OCI-LY7 (cell line): Measurements from ENCODE around the gene HMGXB4. TPM values are rescaled to one million over a fixed set of nuclear protein-coding genes. Genes with fewer than 3 reads are reported as not detected.

Experiments used
- BruUV-seq: library from RNA; stranded (reverse); fragments of 400-500 nt; replicated peaks from 2 replicates; lab custom pipeline; 2021; lab: Mats Ljungman, UMichigan
- CTCF ChIA-PET: fragments of 300-600 bp; sonication (Branson Sonifier 250); formaldehyde crosslinking; loops from one replicate; lab custom pipeline; 2022; ENCODE audit warnings: antibody characterized with exemption; ENCODE audit not compliant: unreplicated experiment; lab: Charles Lee
- POLR2A ChIA-PET: fragments of 300-600 bp; sonication (Branson Sonifier 250); formaldehyde crosslinking; loops from one replicate; lab custom pipeline; 2022; ENCODE audit warnings: antibody characterized with exemption; lab: Charles Lee
- DNase-seq: peaks from one replicate; pipeline ENCODE4 v3.0.0-alpha.2; 2015; ENCODE audit warnings: low spot score
- H2AFZ ChIP-seq: fragments of 200-600 bp; sonication (generic), shearing (Covaris generic); 2 replicates; pipeline ENCODE4 v1.6.1; 2014; ENCODE audit warnings: mild to moderate bottlenecking, antibody characterized with exemption, low read length, moderate library complexity
- H3K27ac ChIP-seq: fragments of 200-600 bp; sonication (generic); 2 replicates; pipeline ENCODE4 v1.5.1; 2014; ENCODE audit warnings: mixed run types, low read depth, mild to moderate bottlenecking, moderate library complexity, low read length, inconsistent platforms; ENCODE audit not compliant: poor library complexity, severe bottlenecking
- H3K36me3 ChIP-seq: fragments of 200-600 bp; sonication (generic); 2 replicates; pipeline ENCODE4 v1.6.1; 2014; ENCODE audit warnings: mild to moderate bottlenecking, antibody characterized with exemption, low read length, moderate library complexity, mixed read lengths; ENCODE audit not compliant: insufficient read depth
- H3K4me1 ChIP-seq: fragments of 200-600 bp; sonication (generic); 2 replicates; pipeline ENCODE4 v1.5.1; 2014; ENCODE audit warnings: mild to moderate bottlenecking, low read length; ENCODE audit not compliant: insufficient read depth, poor library complexity, severe bottlenecking
- H3K4me2 ChIP-seq: fragments of 200-600 bp; sonication (generic); 2 replicates; pipeline ENCODE4 v1.6.1; 2014; ENCODE audit warnings: mild to moderate bottlenecking, low read length
- H3K4me3 ChIP-seq: fragments of 200-600 bp; sonication (generic); 2 replicates; pipeline ENCODE4 v1.5.1; 2014; ENCODE audit warnings: mild to moderate bottlenecking, low read depth, low read length; ENCODE audit not compliant: poor library complexity, severe bottlenecking
- H3K79me2 ChIP-seq: fragments of 200-600 bp; sonication (generic); 2 replicates; pipeline ENCODE4 v1.6.1; 2016; ENCODE audit warnings: low read depth, mild to moderate bottlenecking, low read length, moderate library complexity, mixed read lengths; ENCODE audit not compliant: insufficient read depth
- H3K9me2 ChIP-seq: fragments of 200-600 bp; sonication (generic); 2 replicates; pipeline ENCODE4 v1.6.1; 2016; ENCODE audit warnings: mild to moderate bottlenecking, low read length, mixed read lengths; ENCODE audit not compliant: insufficient read depth
- H3K9me3 ChIP-seq: fragments of 200-600 bp; sonication (generic); 2 replicates; pipeline ENCODE4 v1.6.1; 2014; ENCODE audit warnings: mild to moderate bottlenecking, mixed run types, low read length, mixed read lengths
- H4K20me1 ChIP-seq: fragments of 200-600 bp; sonication (generic); 2 replicates; pipeline ENCODE4 v1.6.1; 2014; ENCODE audit warnings: mild to moderate bottlenecking, antibody characterized with exemption, low read length, moderate library complexity, mixed read lengths; ENCODE audit not compliant: insufficient read depth
- CTCF ChIP-seq: fragments of 200-600 bp; sonication (generic); conservative IDR thresholded peaks from 2 replicates; pipeline ENCODE4 v1.5.1; 2014; ENCODE audit warnings: mild to moderate bottlenecking, antibody characterized with exemption, low read length, moderate library complexity, mixed read lengths
- EZH2phosphoT487 ChIP-seq: fragments of 200-600 bp; sonication (generic); IDR thresholded peaks from 2 replicates; pipeline ENCODE4 v1.6.1; 2018; ENCODE audit warnings: low read depth, borderline replicate concordance, mild to moderate bottlenecking, mixed run types, antibody characterized with exemption, low read length, moderate library complexity, mixed read lengths
- intact Hi-C: fragments of 100-400 bp; cut with micrococcal nuclease; formaldehyde crosslinking; loops from one replicate; pipeline ENCODE4 v1.10.0; 2022; ENCODE audit not compliant: unreplicated experiment
- total RNA-seq, 2 experiments: library from RNA; depleted of rRNA in 1 of 2; stranded (reverse); fragments of >200 nt in 1 of 2; shearing (Covaris generic) in 1 of 2; gene quantifications; 2 replicates each; pipeline ENCODE4 v1.2.3, GENCODE V29; 2014 to 2022

The HMGXB4 gene
- total RNA-seq, 2 experiments from 2014 or later, result 25.2 to 46.9 TPM

GRCh38 chr22:35324067-35324466 lies 66.8 kb downstream of the HMGXB4 start:
- no peak overlapping the region for H3K27ac ChIP-seq
- CTCF ChIA-PET, result no interaction called here
- H3K9me2 ChIP-seq, result no peaks in the 10 kb centered on the region
- H4K20me1 ChIP-seq, result no peaks in the 10 kb centered on the region
- BruUV-seq, result no TSS peak
- POLR2A ChIA-PET, result interaction anchor here (0.5 to 0.7 kb wide), 2 partner anchors 9 to 56 kb away, joined by 3 to 7 read pairs; no protein-coding TSS in a partner anchor
- intact Hi-C loops, result no loop called here
- no peaks in the 10 kb centered on the region for H3K4me1 ChIP-seq
- H3K4me2 ChIP-seq, result no peak overlapping the region
- DNase-seq, result no peak
- peaks cover 11% of the 10 kb centered on the region; the same call in 1 of the 2 replicates for H3K36me3 ChIP-seq
- TF ChIP-seq CTCF, result no peak
- TF ChIP-seq EZH2phosphoT487, result no peak
- H3K9me3 ChIP-seq, result no peaks in the 10 kb centered on the region
- no peak overlapping the region for H2AFZ ChIP-seq
- H3K4me3 ChIP-seq, result no peak overlapping the region
- H3K79me2 ChIP-seq, result no peaks in the 10 kb centered on the region

GRCh38 chr22:35324762-35325161 lies 67.5 kb downstream of the HMGXB4 start:
- H3K36me3 ChIP-seq, result peaks cover 11% of the 10 kb centered on the region; the same call in 1 of the 2 replicates
- peaks cover 3% of the 10 kb centered on the region for H3K4me1 ChIP-seq
- DNase-seq, result no peak
- no peak for TF ChIP-seq EZH2phosphoT487
- no peak for TF ChIP-seq CTCF
- H3K9me2 ChIP-seq, result no peaks in the 10 kb centered on the region
- H3K27ac ChIP-seq, result no peak overlapping the region
- no peak overlapping the region for H2AFZ ChIP-seq
- H3K79me2 ChIP-seq, result no peaks in the 10 kb centered on the region
- ChIA-PET POLR2A (interaction anchor here (0.5 kb wide), 1 partner anchor 56 kb away, joined by 3 read pairs; no protein-coding TSS in a partner anchor), CTCF (no interaction called here)
- H3K4me3 ChIP-seq, result no peak overlapping the region
- H3K4me2 ChIP-seq, result no peak overlapping the region
- no peaks in the 10 kb centered on the region for H3K9me3 ChIP-seq
- BruUV-seq, result no TSS peak
- H4K20me1 ChIP-seq, result no peaks in the 10 kb centered on the region
- intact Hi-C loops, result no loop called here

- Histone ChIP-seq H3K4me3 (no peak overlapping the region), H3K4me2 (no peak overlapping the region), H3K27ac (no peak overlapping the region), H3K9me2 (no peaks in the 10 kb centered on the region), H2AFZ (no peak overlapping the region), H3K9me3 (no peaks in the 10 kb centered on the region), H4K20me1 (no peaks in the 10 kb centered on the region), H3K4me1 (peaks cover 7% of the 10 kb centered on the region), H3K36me3 (peaks cover 11% of the 10 kb centered on the region; the same call in 1 of the 2 replicates), H3K79me2 (no peaks in the 10 kb centered on the region)
- no peak for DNase-seq
- BruUV-seq, result no TSS peak
- CTCF ChIA-PET, result no interaction called here
- TF ChIP-seq EZH2phosphoT487 (no peak), CTCF (no peak)
- POLR2A ChIA-PET, result no interaction called here
- intact Hi-C loops, result no loop called here
These were observed 67.9 kb downstream of the HMGXB4 start for GRCh38 chr22:35325209-35325608.
